Ecto neural progenitor cell (in vitro differentiated cells): Measurements from ENCODE around the gene HPCA.

Experiments
- DNase-seq: peaks from one replicate; pipeline ENCODE4 v3.0.0-alpha.2; 2018; ENCODE audit warnings: low spot score

Gene HPCA

GRCh38 chr1:32890516-32891240 lies 4.4 kb downstream of the HPCA start:
- no peak for DNase-seq

- DNase-seq, result no peak
Observed at GRCh38 chr1:32891241-32891570, 4.9 kb downstream of the HPCA start.

- no peak for DNase-seq
Observed at GRCh38 chr1:32891630-32892029, 5.3 kb downstream of the HPCA start.

- DNase-seq, result peak; percentile 86
Observed at GRCh38 chr1:32892368-32893197, 6.3 kb downstream of the HPCA start.

- DNase-seq, result peak; percentile 86
Observed at GRCh38 chr1:32893198-32894018, 7.1 kb downstream of the HPCA start.

- no peak for DNase-seq
Observed at GRCh38 chr1:32894019-32894600, 7.8 kb downstream of the HPCA start.

- DNase-seq, result no peak
Observed at GRCh38 chr1:32894681-32895080, 8.4 kb downstream of the HPCA start.

- DNase-seq, result no peak
Observed at GRCh38 chr1:32895325-32896215, 9.3 kb downstream of the HPCA start.

- no peak for DNase-seq
Observed at GRCh38 chr1:32896451-32896850, 10.2 kb downstream of the HPCA start.

- no peak for DNase-seq
Observed at GRCh38 chr1:32897082-32898049, 11.1 kb downstream of the HPCA start.

GRCh38 chr1:32898056-32898455 lies 11.8 kb downstream of the HPCA start:
- DNase-seq, result no peak

- no peak for DNase-seq
Observed at GRCh38 chr1:32898958-32899357, 12.7 kb downstream of the HPCA start.

- DNase-seq, result no peak
Observed at GRCh38 chr1:32899586-32900296, 13.4 kb downstream of the HPCA start.

GRCh38 chr1:32900371-32900955 lies 14.2 kb downstream of the HPCA start:
- DNase-seq, result no peak

GRCh38 chr1:32900956-32901822 lies 14.9 kb downstream of the HPCA start, which contains the start of gene TMEM54:
Gene TMEM54, minus strand, starts transcription at chr1:32901389. Its CDS starts 151 bp downstream, at chr1:32901238.
- no peak for DNase-seq

- DNase-seq, result no peak
Observed at GRCh38 chr1:32901823-32902534, 15.7 kb downstream of the HPCA start.

- no peak for DNase-seq
Observed at GRCh38 chr1:32902535-32902920, 16.2 kb downstream of the HPCA start.
